ENCODE results near the gene ALKBH7. TPM values are rescaled to one million over a fixed set of nuclear protein-coding genes. Genes with fewer than 3 reads are reported as not detected.

Gene ALKBH7
- polyA plus RNA-seq, 6 donors from 2014 or later, result 52.8 to 77.4 (median 70.5) TPM

Other genes with a start within 250 kb of the ALKBH7 start
- not detected for gene ACSBG2, start 237.1 kb upstream of the ALKBH7 start, polyA plus RNA-seq (ENCODE audit: low read depth in 6 of 6)
- 1 to 10 TPM in 4 of 6 donors, under 1 TPM in 2; 0.43 to 1.7 (median 1.3) TPM for gene MLLT1, start 92.8 kb upstream of the ALKBH7 start, polyA plus RNA-seq (ENCODE audit: low read depth in 6 of 6)
- gene ACER1, start 39.2 kb upstream of the ALKBH7 start, polyA plus RNA-seq (ENCODE audit: low read depth in 6 of 6), result not detected
- gene CLPP, start 11.3 kb upstream of the ALKBH7 start, polyA plus RNA-seq (ENCODE audit: low read depth in 6 of 6), result 100 to 1,000 TPM in 3 of 6 donors, 10 to 100 TPM in 3; 86.7 to 145 (median 102) TPM
- under 1 TPM; 0.35 to 0.56 (median 0.49) TPM for gene PSPN, start 3.1 kb downstream of the ALKBH7 start, polyA plus RNA-seq (ENCODE audit: low read depth in 6 of 6)
- 10 to 100 TPM in 5 of 6 donors, 1 to 10 TPM in 1; 2.5 to 22.7 (median 18.1) TPM for gene GTF2F1, start 20.4 kb downstream of the ALKBH7 start, polyA plus RNA-seq (ENCODE audit: low read depth in 6 of 6)
- 10 to 100 TPM; 12.1 to 26.3 (median 20.6) TPM for gene KHSRP, start 52.0 kb downstream of the ALKBH7 start, polyA plus RNA-seq (ENCODE audit: low read depth in 6 of 6)
- gene SLC25A41, start 61.0 kb downstream of the ALKBH7 start, polyA plus RNA-seq (ENCODE audit: low read depth in 6 of 6), result not detected
- 1 to 10 TPM; 1.4 to 5.0 (median 3.2) TPM for gene SLC25A23, start 87.0 kb downstream of the ALKBH7 start, polyA plus RNA-seq (ENCODE audit: low read depth in 6 of 6)
- 1 to 10 TPM in 1 of 6 donors, under 1 TPM in 1, not detected in 4; 0.88 to 1.6 TPM for gene CRB3, start 91.5 kb downstream of the ALKBH7 start, polyA plus RNA-seq (ENCODE audit: low read depth in 6 of 6)
- 10 to 100 TPM; 36.5 to 72.3 (median 39.3) TPM for gene DENND1C, start 109.0 kb downstream of the ALKBH7 start, polyA plus RNA-seq (ENCODE audit: low read depth in 6 of 6)
- gene TUBB4A, start 129.5 kb downstream of the ALKBH7 start, polyA plus RNA-seq (ENCODE audit: low read depth in 6 of 6), result 1 to 10 TPM in 5 of 6 donors, under 1 TPM in 1; 0.89 to 5.9 (median 2.3) TPM
- 1 to 10 TPM in 3 of 6 donors, under 1 TPM in 3; 0.67 to 6.7 (median 1.1) TPM for gene TNFSF9, start 158.2 kb downstream of the ALKBH7 start, polyA plus RNA-seq (ENCODE audit: low read depth in 6 of 6)
- 1 to 10 TPM in 2 of 6 donors, under 1 TPM in 1, not detected in 3; 0.64 to 2.2 (median 1.7) TPM for gene CD70, start 218.4 kb downstream of the ALKBH7 start, polyA plus RNA-seq (ENCODE audit: low read depth in 6 of 6)

All from naive B cell (primary cell).